ENCODE results near the gene SPDYE2. TPM values are rescaled to one million over a fixed set of nuclear protein-coding genes. Genes with fewer than 3 reads are reported as not detected.
"Not testable (repeated sequence)": the region's sequence is repeated elsewhere in the genome, so short reads cannot be mapped to it uniquely, and the experiment has no call there.

SPDYE2 gene
- total RNA-seq (not detected in 2 replicates), polyA plus RNA-seq (8.5 and 12.5 TPM in 2 replicates)

GRCh38 chr7:102550808-102551422 is at the start of gene SPDYE2:
Gene SPDYE2, plus strand, starts transcription at chr7:102551226. Its CDS starts 2,030 bp downstream, at chr7:102553256.
- DNase-seq (ENCODE audit: low read depth in 1 of 2, low spot score in 1 of 2); H3K4me1 ChIP-seq (ENCODE audit: low read depth); H3K4me3 ChIP-seq; H3K9me3 ChIP-seq (ENCODE audit: low read depth); H3K27ac ChIP-seq; H3K36me3 ChIP-seq; H3K27me3 ChIP-seq: not testable (repeated sequence)

GRCh38 chr7:102503141-102503540 is 47.9 kb upstream of the SPDYE2 start:
- H3K4me3 ChIP-seq; H3K4me1 ChIP-seq (ENCODE audit: low read depth); DNase-seq (ENCODE audit: low read depth in 1 of 2, low spot score in 1 of 2); H3K27me3 ChIP-seq; H3K27ac ChIP-seq; H3K9me3 ChIP-seq (ENCODE audit: low read depth); H3K36me3 ChIP-seq: not testable (repeated sequence)

- H3K4me3 ChIP-seq; DNase-seq (ENCODE audit: low read depth in 1 of 2, low spot score in 1 of 2); H3K9me3 ChIP-seq (ENCODE audit: low read depth); H3K4me1 ChIP-seq (ENCODE audit: low read depth); H3K27me3 ChIP-seq; H3K36me3 ChIP-seq: not testable (repeated sequence)
- H3K27ac ChIP-seq, result peak overlapping the region; percentile 67
These were observed 45.5 kb upstream of the SPDYE2 start for GRCh38 chr7:102505298-102506185.

GRCh38 chr7:102507410-102508088 is 43.5 kb upstream of the SPDYE2 start:
- H3K4me3 ChIP-seq; DNase-seq (ENCODE audit: low read depth in 1 of 2, low spot score in 1 of 2); H3K27me3 ChIP-seq; H3K36me3 ChIP-seq; H3K4me1 ChIP-seq (ENCODE audit: low read depth); H3K9me3 ChIP-seq (ENCODE audit: low read depth); H3K27ac ChIP-seq: not testable (repeated sequence)

GRCh38 chr7:102510575-102510974 is 40.5 kb upstream of the SPDYE2 start:
- H3K4me1 ChIP-seq (ENCODE audit: low read depth); H3K27me3 ChIP-seq; H3K27ac ChIP-seq; H3K9me3 ChIP-seq (ENCODE audit: low read depth); H3K4me3 ChIP-seq; H3K36me3 ChIP-seq; DNase-seq (ENCODE audit: low read depth in 1 of 2, low spot score in 1 of 2): not testable (repeated sequence)

- H3K27ac ChIP-seq; DNase-seq (ENCODE audit: low read depth in 1 of 2, low spot score in 1 of 2); H3K4me1 ChIP-seq (ENCODE audit: low read depth); H3K4me3 ChIP-seq; H3K36me3 ChIP-seq; H3K27me3 ChIP-seq; H3K9me3 ChIP-seq (ENCODE audit: low read depth): not testable (repeated sequence)
These were observed 39.0 kb upstream of the SPDYE2 start for GRCh38 chr7:102511860-102512522.

- H3K27me3 ChIP-seq; H3K36me3 ChIP-seq; H3K27ac ChIP-seq; H3K9me3 ChIP-seq (ENCODE audit: low read depth); H3K4me1 ChIP-seq (ENCODE audit: low read depth); H3K4me3 ChIP-seq: not testable (repeated sequence)
- peak; percentile 61 for DNase-seq (ENCODE audit: low read depth in 1 of 2, low spot score in 1 of 2)
These were observed 38.3 kb upstream of the SPDYE2 start for GRCh38 chr7:102512642-102513221.

- H3K36me3 ChIP-seq; H3K4me3 ChIP-seq; DNase-seq (ENCODE audit: low read depth in 1 of 2, low spot score in 1 of 2); H3K27ac ChIP-seq; H3K9me3 ChIP-seq (ENCODE audit: low read depth); H3K4me1 ChIP-seq (ENCODE audit: low read depth); H3K27me3 ChIP-seq: not testable (repeated sequence)
These were observed 35.9 kb upstream of the SPDYE2 start for GRCh38 chr7:102514881-102515721.

GRCh38 chr7:102515889-102516288 is 35.1 kb upstream of the SPDYE2 start:
- H3K27ac ChIP-seq; DNase-seq (ENCODE audit: low read depth in 1 of 2, low spot score in 1 of 2); H3K4me3 ChIP-seq; H3K4me1 ChIP-seq (ENCODE audit: low read depth); H3K9me3 ChIP-seq (ENCODE audit: low read depth); H3K36me3 ChIP-seq; H3K27me3 ChIP-seq: not testable (repeated sequence)

GRCh38 chr7:102516951-102517350 is 34.1 kb upstream of the SPDYE2 start:
- H3K4me1 ChIP-seq (ENCODE audit: low read depth); H3K9me3 ChIP-seq (ENCODE audit: low read depth); DNase-seq (ENCODE audit: low read depth in 1 of 2, low spot score in 1 of 2); H3K27ac ChIP-seq; H3K4me3 ChIP-seq; H3K36me3 ChIP-seq; H3K27me3 ChIP-seq: not testable (repeated sequence)

- H3K4me1 ChIP-seq (ENCODE audit: low read depth); H3K36me3 ChIP-seq; H3K27me3 ChIP-seq; H3K9me3 ChIP-seq (ENCODE audit: low read depth); H3K27ac ChIP-seq: not testable (repeated sequence)
- peak within 1 kb of the TSS; percentile 16 for H3K4me3 ChIP-seq
- DNase-seq (ENCODE audit: low read depth in 1 of 2, low spot score in 1 of 2), result peak in 1 of 2 donors; percentile 33
These were observed 33.4 kb upstream of the SPDYE2 start, which contains the start of gene RASA4B for GRCh38 chr7:102517550-102518147. Gene RASA4B, minus strand, starts transcription at chr7:102517777. Its CDS starts 67 bp downstream, at chr7:102517710.

GRCh38 chr7:102520797-102521196 is 30.2 kb upstream of the SPDYE2 start:
- H3K4me3 ChIP-seq; H3K4me1 ChIP-seq (ENCODE audit: low read depth); H3K36me3 ChIP-seq; H3K27ac ChIP-seq; H3K27me3 ChIP-seq; DNase-seq (ENCODE audit: low read depth in 1 of 2, low spot score in 1 of 2); H3K9me3 ChIP-seq (ENCODE audit: low read depth): not testable (repeated sequence)
